ENCODE data around the gene SYPL2.
"Not testable (repeated sequence)": the region's sequence is repeated elsewhere in the genome, so short reads cannot be mapped to it uniquely, and the experiment has no call there.

SYPL2 gene

GRCh38 chr1:109444346-109444745, 22.0 kb upstream of the SYPL2 start:
- CTCF ChIA-PET: no interaction called here
- H3K27ac ChIP-seq: no peak overlapping the region
- TF ChIP-seq, protein P1, sequence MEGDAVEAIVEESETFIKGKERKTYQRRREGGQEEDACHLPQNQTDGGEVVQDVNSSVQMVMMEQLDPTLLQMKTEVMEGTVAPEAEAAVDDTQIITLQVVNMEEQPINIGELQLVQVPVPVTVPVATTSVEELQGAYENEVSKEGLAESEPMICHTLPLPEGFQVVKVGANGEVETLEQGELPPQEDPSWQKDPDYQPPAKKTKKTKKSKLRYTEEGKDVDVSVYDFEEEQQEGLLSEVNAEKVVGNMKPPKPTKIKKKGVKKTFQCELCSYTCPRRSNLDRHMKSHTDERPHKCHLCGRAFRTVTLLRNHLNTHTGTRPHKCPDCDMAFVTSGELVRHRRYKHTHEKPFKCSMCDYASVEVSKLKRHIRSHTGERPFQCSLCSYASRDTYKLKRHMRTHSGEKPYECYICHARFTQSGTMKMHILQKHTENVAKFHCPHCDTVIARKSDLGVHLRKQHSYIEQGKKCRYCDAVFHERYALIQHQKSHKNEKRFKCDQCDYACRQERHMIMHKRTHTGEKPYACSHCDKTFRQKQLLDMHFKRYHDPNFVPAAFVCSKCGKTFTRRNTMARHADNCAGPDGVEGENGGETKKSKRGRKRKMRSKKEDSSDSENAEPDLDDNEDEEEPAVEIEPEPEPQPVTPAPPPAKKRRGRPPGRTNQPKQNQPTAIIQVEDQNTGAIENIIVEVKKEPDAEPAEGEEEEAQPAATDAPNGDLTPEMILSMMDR (conservative IDR thresholded peaks at IDR 0.05; ENCODE audit: low read depth): no peak
- POLR2A ChIA-PET (ENCODE audit: low non-redundant PET): no interaction called here
- DNase-seq (ENCODE audit: low spot score): no peak

GRCh38 chr1:109445949-109446695, 20.2 kb upstream of the SYPL2 start:
- DNase-seq (ENCODE audit: low spot score); H3K27ac ChIP-seq; CTCF ChIA-PET; POLR2A ChIA-PET (ENCODE audit: low non-redundant PET): not testable (repeated sequence)

GRCh38 chr1:109447524-109447923, 18.8 kb upstream of the SYPL2 start:
- H3K27ac ChIP-seq: no peak overlapping the region
- no peak for DNase-seq (ENCODE audit: low spot score)
- TF ChIP-seq, protein P1 (conservative IDR thresholded peaks at IDR 0.05; ENCODE audit: low read depth): no peak
- CTCF ChIA-PET: no interaction called here
- POLR2A ChIA-PET (ENCODE audit: low non-redundant PET): no interaction called here

- ChIA-PET CTCF (interaction anchor here (0.6 kb wide), 1 partner anchor 742 kb away, joined by 3 read pairs; no protein-coding TSS in a partner anchor), POLR2A (ENCODE audit: low non-redundant PET) (no interaction called here)
- H3K27ac ChIP-seq: no peak overlapping the region
- no peak for DNase-seq (ENCODE audit: low spot score)
- TF ChIP-seq, protein P1 (conservative IDR thresholded peaks at IDR 0.05; ENCODE audit: low read depth): no peak
Measured at GRCh38 chr1:109454497-109455133, 11.7 kb upstream of the SYPL2 start.

DNA sequence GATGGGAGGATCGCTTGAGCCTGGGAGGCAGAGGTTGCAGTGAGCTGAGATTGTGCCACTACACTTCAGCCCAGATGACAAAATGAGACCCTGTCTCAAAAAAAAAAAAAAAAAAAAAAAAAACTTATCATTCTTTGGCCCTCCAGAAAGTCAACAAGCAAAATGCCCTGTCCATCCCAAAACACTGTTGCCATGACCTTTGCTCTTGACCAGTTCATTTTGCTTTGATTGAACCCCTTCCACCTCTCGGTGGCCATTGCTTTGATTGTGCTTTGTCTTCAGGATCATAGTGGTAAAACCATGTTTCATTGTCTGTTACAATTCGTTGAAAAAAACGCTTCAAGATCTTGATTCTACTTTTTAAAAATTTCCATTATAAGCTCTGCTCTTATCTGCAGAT, 8.5 kb upstream of the SYPL2 start:
- H3K27ac ChIP-seq: no peak overlapping the region
- TF ChIP-seq, protein P1 (conservative IDR thresholded peaks at IDR 0.05; ENCODE audit: low read depth): no peak
- DNase-seq (ENCODE audit: low spot score): no peak
- ChIA-PET CTCF (no interaction called here), POLR2A (ENCODE audit: low non-redundant PET) (no interaction called here)

DNA sequence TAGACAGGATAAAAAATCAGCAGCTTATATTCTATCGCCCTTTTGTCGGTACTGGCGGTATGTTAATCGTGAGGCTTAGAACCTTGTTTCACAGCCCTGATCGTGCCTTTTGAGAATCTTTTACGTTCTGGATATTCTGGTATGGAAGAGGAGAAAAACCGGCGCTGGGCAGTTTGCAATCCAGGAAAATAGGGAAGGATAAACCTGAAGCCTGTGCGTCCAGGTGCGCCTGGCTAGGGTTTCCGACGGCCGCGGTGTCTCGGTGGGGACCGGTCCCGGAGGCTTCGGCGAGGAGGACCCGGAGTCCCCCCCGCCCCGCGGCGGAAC, 258 bp upstream of the SYPL2 start:
- DNase-seq (ENCODE audit: low spot score): no peak
- POLR2A ChIA-PET (ENCODE audit: low non-redundant PET): no interaction called here
- H3K27ac ChIP-seq: no peak overlapping the region
- TF ChIP-seq, protein P1 (conservative IDR thresholded peaks at IDR 0.05; ENCODE audit: low read depth): no peak
- CTCF ChIA-PET: interaction anchor here (0.9 kb wide), 1 partner anchor 82 kb away, joined by 3 read pairs; no protein-coding TSS in a partner anchor

DNA sequence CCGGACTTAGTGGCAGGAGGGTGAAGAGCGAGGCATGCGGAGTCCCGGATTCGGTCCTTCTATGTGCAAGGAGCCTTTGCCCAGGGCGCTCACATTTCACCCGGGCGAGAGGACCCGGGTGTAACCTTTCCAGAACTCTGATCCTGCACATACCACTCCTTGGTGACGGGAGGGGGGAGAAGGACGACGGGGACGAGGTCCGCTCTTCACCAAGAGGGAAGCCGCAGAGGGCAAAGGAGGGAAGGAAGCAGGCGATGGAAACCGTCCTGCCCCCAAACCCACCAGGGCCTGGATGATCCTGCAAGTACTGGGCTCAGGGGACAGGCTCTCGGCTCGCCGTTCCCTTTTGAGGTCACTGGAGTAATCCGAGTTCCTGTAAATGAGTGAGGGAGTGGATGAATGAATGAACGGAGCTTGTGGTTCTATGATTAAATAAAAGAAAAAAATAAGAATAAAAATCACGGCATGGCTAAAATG, 993 bp downstream of the SYPL2 start:
- no peak for DNase-seq (ENCODE audit: low spot score)
- TF ChIP-seq, protein P1 (conservative IDR thresholded peaks at IDR 0.05; ENCODE audit: low read depth): no peak
- no peak overlapping the region for H3K27ac ChIP-seq
- ChIA-PET CTCF (no interaction called here), POLR2A (ENCODE audit: low non-redundant PET) (no interaction called here)

All from RWPE1 (cell line).